ENCODE results near the gene BRSK2.

DNA sequence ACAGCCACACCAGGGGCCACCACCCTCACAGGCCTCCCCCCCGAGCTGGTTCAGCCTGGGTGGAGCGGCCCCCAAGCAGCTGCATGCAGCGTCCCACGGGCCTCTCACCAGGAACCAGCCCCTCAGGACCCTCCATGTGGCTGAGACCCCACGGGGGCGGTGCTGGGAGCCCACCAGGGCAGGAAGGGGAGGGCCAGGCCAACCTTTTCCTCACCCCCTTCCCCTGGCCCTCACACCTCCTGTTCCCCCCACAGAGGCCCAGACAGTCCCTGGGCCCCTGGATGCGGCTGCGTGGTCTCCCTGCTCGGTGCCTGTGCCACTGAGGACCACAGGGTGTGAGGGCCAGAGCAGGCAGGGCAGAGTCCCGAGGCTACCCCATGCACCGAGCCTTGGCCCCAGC, 50.3 kb downstream of the BRSK2 start:
- TF ChIP-seq, protein P1, sequence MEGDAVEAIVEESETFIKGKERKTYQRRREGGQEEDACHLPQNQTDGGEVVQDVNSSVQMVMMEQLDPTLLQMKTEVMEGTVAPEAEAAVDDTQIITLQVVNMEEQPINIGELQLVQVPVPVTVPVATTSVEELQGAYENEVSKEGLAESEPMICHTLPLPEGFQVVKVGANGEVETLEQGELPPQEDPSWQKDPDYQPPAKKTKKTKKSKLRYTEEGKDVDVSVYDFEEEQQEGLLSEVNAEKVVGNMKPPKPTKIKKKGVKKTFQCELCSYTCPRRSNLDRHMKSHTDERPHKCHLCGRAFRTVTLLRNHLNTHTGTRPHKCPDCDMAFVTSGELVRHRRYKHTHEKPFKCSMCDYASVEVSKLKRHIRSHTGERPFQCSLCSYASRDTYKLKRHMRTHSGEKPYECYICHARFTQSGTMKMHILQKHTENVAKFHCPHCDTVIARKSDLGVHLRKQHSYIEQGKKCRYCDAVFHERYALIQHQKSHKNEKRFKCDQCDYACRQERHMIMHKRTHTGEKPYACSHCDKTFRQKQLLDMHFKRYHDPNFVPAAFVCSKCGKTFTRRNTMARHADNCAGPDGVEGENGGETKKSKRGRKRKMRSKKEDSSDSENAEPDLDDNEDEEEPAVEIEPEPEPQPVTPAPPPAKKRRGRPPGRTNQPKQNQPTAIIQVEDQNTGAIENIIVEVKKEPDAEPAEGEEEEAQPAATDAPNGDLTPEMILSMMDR (conservative IDR thresholded peaks at IDR 0.05 in 1 of 2, IDR thresholded peaks at IDR 0.05 in 1 of 2; ENCODE audit: extremely low read depth in 1 of 2, insufficient read depth in 1 of 2, low read depth in 1 of 2, low read length in 2 of 2), result no peak
- TF ChIP-seq EZH2 (IDR thresholded peaks at IDR 0.05; ENCODE audit: borderline replicate concordance, low read length), result no peak
